ENCODE results near the gene AOC2.
"Not testable (repeated sequence)": the region's sequence is repeated elsewhere in the genome, so short reads cannot be mapped to it uniquely, and the experiment has no call there.

AOC2 gene

GRCh38 chr17:42853968-42854790 lies 9.8 kb downstream of the AOC2 start:
- no peak for DNase-seq (ENCODE audit: low read depth)

- DNase-seq (ENCODE audit: low read depth) = no peak
Measured at GRCh38 chr17:42855048-42855596, 10.7 kb downstream of the AOC2 start.

GRCh38 chr17:42856093-42856492 lies 11.7 kb downstream of the AOC2 start:
- not testable (repeated sequence) for DNase-seq (ENCODE audit: low read depth)

DNA sequence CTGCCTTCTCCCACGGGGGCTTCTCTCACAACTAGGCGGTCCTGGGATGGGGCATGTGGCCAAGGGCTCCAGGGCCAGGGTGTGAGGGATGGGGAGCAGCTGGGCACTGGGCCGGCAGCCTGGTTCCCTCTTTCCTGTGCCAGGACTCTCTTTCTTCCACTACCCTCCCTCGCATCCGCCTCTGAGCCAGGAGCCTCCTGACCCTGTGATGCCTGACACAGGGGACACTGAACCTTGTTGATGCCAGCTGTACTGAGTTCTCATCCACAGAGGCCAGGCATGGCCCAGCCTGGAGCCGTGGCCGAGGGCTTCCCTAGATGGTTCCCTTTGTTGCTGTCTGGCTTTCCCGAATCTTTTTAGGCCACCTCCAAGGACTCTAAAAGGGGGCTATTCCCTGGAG lies 12.1 kb downstream of the AOC2 start:
- DNase-seq (ENCODE audit: low read depth) = not testable (repeated sequence)

DNA sequence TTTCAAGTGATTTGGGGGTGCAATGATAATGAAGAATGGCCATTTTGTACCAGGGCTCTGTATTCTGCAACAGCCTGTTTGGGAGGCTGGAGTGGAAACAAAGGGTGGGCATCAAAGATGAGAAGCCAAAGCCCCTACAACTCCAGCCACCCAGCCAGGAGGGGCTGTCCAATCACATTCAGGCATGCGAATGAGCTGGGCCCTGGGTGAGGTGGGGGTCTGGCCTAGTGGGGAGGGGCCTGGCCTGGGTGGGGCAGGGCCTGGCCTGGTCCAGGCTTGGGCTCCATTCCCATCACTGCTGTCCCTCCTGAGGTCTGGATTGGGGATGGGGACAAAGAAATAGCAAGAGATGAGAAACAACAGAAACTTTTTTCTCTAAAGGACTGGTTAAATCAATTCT lies 13.0 kb downstream of the AOC2 start:
- DNase-seq (ENCODE audit: low read depth) = no peak

DNA sequence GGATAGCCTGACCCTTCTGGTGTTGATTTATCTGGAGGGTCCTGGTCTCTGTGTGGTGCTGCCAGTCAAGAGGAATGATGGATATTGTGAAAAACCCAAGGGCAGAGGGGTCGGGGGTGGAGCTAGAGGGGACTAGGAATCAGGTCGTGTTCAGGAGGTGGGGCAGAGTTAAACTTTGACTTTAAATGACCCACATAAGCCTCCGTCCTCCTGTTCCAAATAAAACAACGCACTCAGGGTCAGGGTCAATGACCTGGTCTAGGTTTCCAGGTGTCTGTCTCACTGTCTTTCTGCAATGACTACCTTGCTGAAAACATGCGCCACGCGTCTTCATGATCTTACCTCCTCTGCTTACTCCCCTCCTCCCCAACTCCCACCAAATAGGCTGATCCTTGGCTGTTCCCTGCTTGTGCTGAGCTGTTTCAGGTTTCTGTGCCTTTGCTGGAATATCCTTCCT lies 21.3 kb downstream of the AOC2 start:
- no peak for DNase-seq (ENCODE audit: low read depth)

DNA sequence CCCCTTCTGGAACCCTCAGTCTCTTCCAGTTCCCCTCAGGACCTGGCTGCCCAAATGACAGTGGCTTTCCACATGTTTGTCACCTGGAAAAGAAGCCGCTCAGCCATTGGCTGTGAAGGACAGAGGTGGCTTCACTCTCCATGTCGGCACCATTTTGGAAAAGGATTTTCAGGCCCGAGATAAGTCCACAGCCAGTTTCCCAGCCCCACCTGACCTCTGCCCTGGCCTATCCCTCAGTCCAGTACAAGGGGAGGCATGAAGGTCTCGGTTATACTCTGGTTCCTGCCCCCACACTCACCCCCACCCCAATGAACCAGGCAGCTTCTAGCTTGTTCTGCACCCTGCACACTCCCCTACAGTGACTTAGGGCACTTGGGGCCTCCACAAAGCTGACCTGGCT lies 21.8 kb downstream of the AOC2 start:
- DNase-seq (ENCODE audit: low read depth) = no peak

DNA sequence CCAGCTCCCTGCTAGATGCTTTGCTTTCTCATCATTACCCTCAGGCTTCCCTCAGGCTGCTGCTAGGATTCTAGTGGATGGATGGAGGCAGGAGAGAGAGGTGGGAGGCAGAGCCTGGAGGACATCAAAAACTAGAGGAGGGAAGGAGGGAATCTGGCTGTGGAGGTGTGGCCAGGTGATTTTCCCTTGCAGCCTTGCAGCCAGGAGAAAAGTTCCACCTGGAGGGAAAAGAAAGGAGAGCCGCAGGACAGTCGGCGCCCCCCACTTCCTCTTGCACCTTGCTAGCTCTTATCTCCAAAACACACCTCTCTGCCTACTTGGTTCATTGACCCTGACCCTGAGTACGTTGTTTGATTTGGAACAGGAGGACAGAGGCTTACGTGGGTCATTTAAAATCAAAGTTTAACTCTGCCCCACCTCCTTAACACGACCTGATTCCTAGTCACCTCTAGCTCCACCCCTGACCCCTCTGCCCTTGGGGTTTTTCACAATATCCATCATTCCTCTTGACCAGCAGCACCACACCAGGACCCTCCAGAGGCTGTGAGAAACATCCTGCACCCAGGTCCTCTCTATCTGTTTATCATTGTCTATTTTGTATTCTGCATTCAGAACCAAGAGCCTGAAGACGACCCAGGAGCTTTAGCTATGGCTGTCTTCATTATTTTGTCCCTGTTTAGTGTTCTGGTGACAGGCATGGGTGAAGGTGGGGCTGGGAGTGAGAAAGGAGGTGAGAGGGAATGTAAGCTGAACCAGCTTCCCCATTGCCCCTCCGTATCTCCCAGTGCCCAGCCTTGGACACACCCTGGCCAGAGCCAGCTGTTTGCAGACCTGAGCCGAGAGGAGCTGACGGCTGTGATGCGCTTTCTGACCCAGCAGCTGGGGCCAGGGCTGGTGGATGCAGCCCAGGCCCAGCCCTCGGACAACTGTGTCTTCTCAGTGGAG lies 22.5 kb downstream of the AOC2 start:
- DNase-seq (ENCODE audit: low read depth) = no peak

- not testable (repeated sequence) for DNase-seq (ENCODE audit: low read depth)
Measured at GRCh38 chr17:42867694-42868261, 23.4 kb downstream of the AOC2 start.

GRCh38 chr17:42868338-42868737 lies 24.0 kb downstream of the AOC2 start:
- DNase-seq (ENCODE audit: low read depth) = no peak

DNA sequence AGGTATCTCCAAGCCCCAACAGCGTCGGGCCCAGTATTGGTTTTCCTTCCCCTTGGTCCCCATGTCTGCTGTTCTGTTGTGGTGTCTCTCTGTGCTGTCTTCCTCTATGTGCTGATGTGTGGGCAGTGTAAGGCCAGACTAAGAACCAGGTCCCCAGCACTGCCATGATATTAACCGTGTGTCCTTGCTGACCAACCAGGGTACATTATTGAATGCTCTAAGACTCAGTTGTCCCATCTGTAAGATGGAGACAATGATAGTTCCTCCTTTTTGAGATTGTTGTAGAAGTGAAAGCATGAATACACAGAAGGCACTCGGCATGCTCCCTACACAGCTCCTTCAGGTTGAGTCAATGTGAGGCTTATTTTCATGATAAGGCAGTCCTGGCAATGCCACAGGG lies 27.3 kb downstream of the AOC2 start:
- no peak for DNase-seq (ENCODE audit: low read depth)

DNA sequence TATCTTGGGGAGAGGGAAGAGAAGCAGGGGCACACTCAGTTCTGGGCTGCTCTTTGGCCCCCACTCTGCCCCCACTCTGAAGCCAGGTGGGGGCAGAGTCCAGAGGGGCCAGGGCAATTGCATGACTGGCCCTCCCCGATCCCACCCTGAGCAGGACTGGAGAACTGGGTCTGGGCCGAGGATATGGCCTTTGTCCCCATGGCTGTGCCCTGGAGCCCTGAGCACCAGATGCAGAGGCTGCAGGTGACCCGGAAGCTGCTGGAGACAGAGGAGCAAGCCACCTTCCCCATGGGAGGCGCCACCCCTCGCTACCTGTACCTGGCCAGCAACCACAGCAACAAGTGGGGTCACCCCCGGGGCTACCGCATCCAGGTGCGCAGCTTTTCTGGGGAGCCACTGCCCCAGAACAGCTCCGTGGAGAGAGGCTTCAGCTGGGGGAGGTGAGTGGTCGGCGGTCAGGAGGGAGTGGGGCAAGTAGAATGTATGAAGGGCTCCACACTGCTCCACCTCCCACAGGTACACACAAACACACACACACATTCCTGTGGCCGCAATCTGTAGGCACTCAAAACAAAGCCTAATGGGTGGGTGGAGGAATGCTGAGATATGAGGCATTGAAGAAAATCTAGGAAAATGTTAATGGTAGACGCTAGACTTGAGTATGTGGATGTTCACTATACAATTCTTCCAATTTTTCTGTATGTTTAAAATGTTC lies 28.0 kb downstream of the AOC2 start:
- DNase-seq (ENCODE audit: low read depth) = no peak

DNA sequence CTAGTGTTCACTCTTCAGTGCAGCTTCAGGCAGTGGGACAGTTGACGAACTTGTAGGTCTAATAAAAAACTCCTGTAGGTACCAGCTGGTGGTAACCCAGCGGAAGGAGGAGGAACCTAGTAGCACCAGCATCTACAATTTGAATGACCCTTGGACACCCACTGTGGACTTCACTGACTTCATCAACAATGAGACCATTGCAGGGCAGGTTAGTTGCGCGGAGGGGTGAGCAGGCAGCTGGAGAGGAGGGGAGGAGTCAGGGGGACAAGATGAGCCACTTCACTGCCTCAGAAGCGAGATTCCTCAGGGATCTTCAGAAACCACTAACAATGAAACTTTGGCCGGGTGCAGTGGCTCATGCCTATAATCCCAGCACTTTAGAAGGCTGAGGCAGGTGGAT lies 28.9 kb downstream of the AOC2 start:
- no peak for DNase-seq (ENCODE audit: low read depth)

- DNase-seq (ENCODE audit: low read depth) = not testable (repeated sequence)
Measured at GRCh38 chr17:42873932-42874695, 29.7 kb downstream of the AOC2 start.

GRCh38 chr17:42877037-42877436 lies 32.7 kb downstream of the AOC2 start:
- no peak for DNase-seq (ENCODE audit: low read depth)

GRCh38 chr17:42878123-42878880 lies 33.9 kb downstream of the AOC2 start:
- no peak for DNase-seq (ENCODE audit: low read depth)

- no peak for DNase-seq (ENCODE audit: low read depth)
Measured at GRCh38 chr17:42878924-42879595, 34.7 kb downstream of the AOC2 start.

- no peak for DNase-seq (ENCODE audit: low read depth)
Measured at GRCh38 chr17:42879596-42879985, 35.2 kb downstream of the AOC2 start.

DNA sequence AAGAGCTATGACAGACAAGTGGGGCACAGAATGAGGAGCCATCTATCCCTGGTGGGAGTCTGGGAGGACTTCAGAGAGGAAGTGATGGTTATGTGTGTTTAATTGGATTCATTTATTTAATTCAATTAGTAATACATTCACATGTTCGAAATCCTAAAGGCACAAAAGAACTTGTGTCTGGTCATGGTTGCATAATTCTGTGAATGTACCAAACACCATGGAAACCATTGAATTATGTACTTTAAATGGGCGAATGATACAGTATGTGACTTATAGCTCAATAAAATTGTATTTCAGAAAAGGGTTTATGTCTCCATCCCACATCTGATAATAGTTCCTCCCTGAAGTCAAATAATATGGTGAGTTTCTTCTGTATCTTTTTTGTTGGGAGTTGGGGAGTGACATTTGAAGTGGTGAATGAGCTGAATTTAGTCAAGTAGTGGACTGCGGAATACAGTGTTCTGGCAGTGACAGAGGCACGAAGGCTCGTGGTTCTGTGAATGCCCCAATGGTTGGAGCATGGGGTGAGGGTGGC lies 36.5 kb downstream of the AOC2 start:
- no peak for DNase-seq (ENCODE audit: low read depth)
